ENCODE results near the gene SMOC1.

- TF ChIP-seq CTCF (IDR thresholded peaks at IDR 0.05) (no peak), POLR2A (IDR thresholded peaks at IDR 0.05) (no peak)
Observed at GRCh38 chr14:69983317-69983716, 104.1 kb downstream of the SMOC1 start.

All from body of pancreas (tissue), 4 donors.